Mononuclear cell (primary cell): ENCODE measurements around the gene TSPO. TPM values are rescaled to one million over a fixed set of nuclear protein-coding genes. Genes with fewer than 3 reads are reported as not detected.

Experiments used
- H3K27me3 ChIP-seq: 2 replicates; pipeline ENCODE4 v1.6.0; 2011; ENCODE audit warnings: low read length, control low read depth; ENCODE audit not compliant: insufficient read depth
- H3K4me1 ChIP-seq: 2 replicates; pipeline ENCODE4 v1.5.1; 2011; ENCODE audit warnings: mild to moderate bottlenecking, low read length, control low read depth; ENCODE audit not compliant: insufficient read depth
- H3K4me3 ChIP-seq: 2 replicates; pipeline ENCODE4 v1.5.1; 2011; ENCODE audit warnings: mild to moderate bottlenecking, low read length, moderate library complexity
- H3K9me3 ChIP-seq: 2 replicates; pipeline ENCODE4 v1.5.1; 2011; ENCODE audit warnings: low read depth, mild to moderate bottlenecking, control low read depth, low read length
- total RNA-seq: library from RNA; depleted of rRNA; stranded (reverse); fragments of >200 nt; gene quantifications from one replicate; pipeline ENCODE4 v1.2.3, GENCODE V29; 2012

TSPO gene
- total RNA-seq, 1 donor, result 217 TPM

- Histone ChIP-seq H3K27me3 (no peaks in the 10 kb centered on the region), H3K9me3 (no peaks in the 10 kb centered on the region), H3K4me1 (peaks cover 23% of the 10 kb centered on the region), H3K4me3 (no peak overlapping the region)
Observed at GRCh38 chr22:43188829-43189545, 37.6 kb downstream of the TSPO start.

GRCh38 chr22:43191831-43192230 lies 40.5 kb downstream of the TSPO start:
- no peak overlapping the region for H3K4me3 ChIP-seq
- H3K9me3 ChIP-seq, result no peaks in the 10 kb centered on the region
- H3K27me3 ChIP-seq, result no peaks in the 10 kb centered on the region
- H3K4me1 ChIP-seq, result peaks cover 9% of the 10 kb centered on the region

- no peaks in the 10 kb centered on the region for H3K4me1 ChIP-seq
- H3K27me3 ChIP-seq, result no peaks in the 10 kb centered on the region
- H3K9me3 ChIP-seq, result no peaks in the 10 kb centered on the region
- H3K4me3 ChIP-seq, result no peak overlapping the region
Observed at GRCh38 chr22:43197271-43197941, 46.0 kb downstream of the TSPO start.

GRCh38 chr22:43198126-43198525 lies 46.8 kb downstream of the TSPO start:
- Histone ChIP-seq H3K4me1 (no peaks in the 10 kb centered on the region), H3K9me3 (no peaks in the 10 kb centered on the region), H3K4me3 (no peak overlapping the region), H3K27me3 (no peaks in the 10 kb centered on the region)

GRCh38 chr22:43198936-43199335 lies 47.6 kb downstream of the TSPO start:
- Histone ChIP-seq H3K9me3 (no peaks in the 10 kb centered on the region), H3K4me3 (no peak overlapping the region), H3K27me3 (no peaks in the 10 kb centered on the region), H3K4me1 (no peaks in the 10 kb centered on the region)

- H3K4me1 ChIP-seq, result no peaks in the 10 kb centered on the region
- H3K9me3 ChIP-seq, result no peaks in the 10 kb centered on the region
- H3K27me3 ChIP-seq, result no peaks in the 10 kb centered on the region
- no peak overlapping the region for H3K4me3 ChIP-seq
Observed at GRCh38 chr22:43199541-43199940, 48.2 kb downstream of the TSPO start.

- Histone ChIP-seq H3K27me3 (no peaks in the 10 kb centered on the region), H3K4me3 (no peak overlapping the region), H3K4me1 (no peaks in the 10 kb centered on the region), H3K9me3 (no peaks in the 10 kb centered on the region)
Observed at GRCh38 chr22:43200031-43200430, 48.7 kb downstream of the TSPO start.

- no peaks in the 10 kb centered on the region for H3K4me1 ChIP-seq
- no peaks in the 10 kb centered on the region for H3K27me3 ChIP-seq
- H3K4me3 ChIP-seq, result no peak overlapping the region
- H3K9me3 ChIP-seq, result no peaks in the 10 kb centered on the region
Observed at GRCh38 chr22:43200555-43200954, 49.2 kb downstream of the TSPO start.

GRCh38 chr22:43201486-43202219 lies 50.3 kb downstream of the TSPO start:
- H3K4me3 ChIP-seq, result no peak overlapping the region
- H3K27me3 ChIP-seq, result no peaks in the 10 kb centered on the region
- H3K9me3 ChIP-seq, result no peaks in the 10 kb centered on the region
- no peaks in the 10 kb centered on the region for H3K4me1 ChIP-seq

GRCh38 chr22:43202326-43202725 lies 51.0 kb downstream of the TSPO start:
- no peaks in the 10 kb centered on the region for H3K9me3 ChIP-seq
- no peaks in the 10 kb centered on the region for H3K4me1 ChIP-seq
- no peaks in the 10 kb centered on the region for H3K27me3 ChIP-seq

GRCh38 chr22:43202756-43203410 lies 51.5 kb downstream of the TSPO start:
- no peaks in the 10 kb centered on the region for H3K27me3 ChIP-seq
- no peaks in the 10 kb centered on the region for H3K4me1 ChIP-seq
- no peak overlapping the region for H3K4me3 ChIP-seq
- H3K9me3 ChIP-seq, result no peaks in the 10 kb centered on the region

More at GRCh38 chr22:43202326-43202725, 51.0 kb downstream of the TSPO start:
- H3K4me3 ChIP-seq, result no peak overlapping the region

- H3K4me1 ChIP-seq, result no peaks in the 10 kb centered on the region
- no peak overlapping the region for H3K4me3 ChIP-seq
- H3K27me3 ChIP-seq, result no peaks in the 10 kb centered on the region
- H3K9me3 ChIP-seq, result no peaks in the 10 kb centered on the region
Observed at GRCh38 chr22:43203471-43203981, 52.2 kb downstream of the TSPO start.

GRCh38 chr22:43205261-43205691 lies 53.9 kb downstream of the TSPO start:
- no peak overlapping the region for H3K4me3 ChIP-seq
- H3K4me1 ChIP-seq, result no peaks in the 10 kb centered on the region
- no peaks in the 10 kb centered on the region for H3K27me3 ChIP-seq
- no peaks in the 10 kb centered on the region for H3K9me3 ChIP-seq

GRCh38 chr22:43205748-43206508 lies 54.6 kb downstream of the TSPO start:
- H3K27me3 ChIP-seq, result no peaks in the 10 kb centered on the region
- no peaks in the 10 kb centered on the region for H3K9me3 ChIP-seq
- H3K4me1 ChIP-seq, result no peaks in the 10 kb centered on the region
- H3K4me3 ChIP-seq, result no peak overlapping the region
